ENCODE measurements around the gene ZNF444.
"Not testable (repeated sequence)": the region's sequence is repeated elsewhere in the genome, so short reads cannot be mapped to it uniquely, and the experiment has no call there.

DNA sequence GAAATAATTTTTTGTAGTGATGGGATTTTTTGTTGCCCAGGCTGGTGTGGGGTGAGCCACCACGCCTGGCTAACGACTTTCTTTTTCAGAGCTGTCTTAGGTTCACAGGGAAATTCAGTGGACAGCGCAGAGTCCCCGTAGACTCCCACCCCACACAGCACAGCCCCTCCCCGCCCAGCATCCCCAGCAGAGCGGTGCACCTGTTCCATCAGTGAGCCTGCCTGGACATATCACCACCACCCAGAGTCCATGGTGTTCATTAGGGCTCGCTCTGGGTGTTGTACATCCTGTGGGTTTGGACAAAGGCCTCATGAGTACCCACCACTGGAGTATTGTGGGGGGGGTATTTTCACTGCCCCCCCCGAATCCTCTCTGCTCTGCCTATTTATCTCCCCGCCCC is 68.9 kb downstream of the ZNF444 start:
- TF ChIP-seq, protein P1, sequence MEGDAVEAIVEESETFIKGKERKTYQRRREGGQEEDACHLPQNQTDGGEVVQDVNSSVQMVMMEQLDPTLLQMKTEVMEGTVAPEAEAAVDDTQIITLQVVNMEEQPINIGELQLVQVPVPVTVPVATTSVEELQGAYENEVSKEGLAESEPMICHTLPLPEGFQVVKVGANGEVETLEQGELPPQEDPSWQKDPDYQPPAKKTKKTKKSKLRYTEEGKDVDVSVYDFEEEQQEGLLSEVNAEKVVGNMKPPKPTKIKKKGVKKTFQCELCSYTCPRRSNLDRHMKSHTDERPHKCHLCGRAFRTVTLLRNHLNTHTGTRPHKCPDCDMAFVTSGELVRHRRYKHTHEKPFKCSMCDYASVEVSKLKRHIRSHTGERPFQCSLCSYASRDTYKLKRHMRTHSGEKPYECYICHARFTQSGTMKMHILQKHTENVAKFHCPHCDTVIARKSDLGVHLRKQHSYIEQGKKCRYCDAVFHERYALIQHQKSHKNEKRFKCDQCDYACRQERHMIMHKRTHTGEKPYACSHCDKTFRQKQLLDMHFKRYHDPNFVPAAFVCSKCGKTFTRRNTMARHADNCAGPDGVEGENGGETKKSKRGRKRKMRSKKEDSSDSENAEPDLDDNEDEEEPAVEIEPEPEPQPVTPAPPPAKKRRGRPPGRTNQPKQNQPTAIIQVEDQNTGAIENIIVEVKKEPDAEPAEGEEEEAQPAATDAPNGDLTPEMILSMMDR (optimal IDR thresholded peaks at IDR 0.05 in 1 of 3, IDR thresholded peaks at IDR 0.05 in 1 of 3, conservative IDR thresholded peaks at IDR 0.05 in 1 of 3; ENCODE audit: extremely low read depth in 1 of 3, insufficient read depth in 2 of 3, low read length in 3 of 3): not testable (repeated sequence)
- not testable (repeated sequence) for TF ChIP-seq EZH2 (IDR thresholded peaks at IDR 0.05; ENCODE audit: low read length)

Data from keratinocyte (primary cell).